Neutrophil (primary cell): ENCODE data around the gene GTF2A1.
A peak's percentile ranks its signal among the peaks of the same experiment; 100 is the strongest.

ENCODE experiments used
- H3K27ac ChIP-seq: fragments of 200-600 bp; sonication (generic); 2 replicates; pipeline ENCODE4 v1.5.1; 2016; ENCODE audit warnings: mild to moderate bottlenecking, moderate library complexity
- H3K27me3 ChIP-seq: fragments of 200-600 bp; sonication (generic); 2 replicates; pipeline ENCODE4 v1.6.0; 2016; ENCODE audit warnings: mild to moderate bottlenecking
- H3K36me3 ChIP-seq: fragments of 200-600 bp; sonication (generic); 2 replicates; pipeline ENCODE4 v1.5.1; 2017
- H3K4me1 ChIP-seq, 2 experiments: fragments of 200-600 bp in 1 of 2; sonication (generic) in 1 of 2; 1 replicate in 1 of 2; 2 replicates in 1 of 2; pipeline versions ENCODE4 v1.5.1 to v1.6.1; 2013 to 2016; ENCODE audit warnings: low read depth in 1 of 2, low read length in 1 of 2, mild to moderate bottlenecking in 1 of 2, moderate library complexity in 1 of 2; ENCODE audit not compliant: control insufficient read depth in 1 of 2, insufficient read depth in 1 of 2
- H3K4me3 ChIP-seq, 2 experiments: fragments of 200-600 bp in 1 of 2; sonication (generic) in 1 of 2; 1 replicate in 1 of 2; 2 replicates in 1 of 2; pipeline ENCODE4 v1.5.1; 2013 to 2016; ENCODE audit warnings: low read depth in 1 of 2, low read length in 1 of 2, mild to moderate bottlenecking in 1 of 2, moderate library complexity in 1 of 2
- H3K9me3 ChIP-seq: fragments of 200-600 bp; sonication (generic); 2 replicates; pipeline ENCODE4 v1.5.1; 2016
- TF ChIP-seq, protein P1 (sequence below): fragments of 200-600 bp; sonication (generic); IDR thresholded peaks from 2 replicates; pipeline ENCODE4 v1.5.1; 2016; ENCODE audit warnings: antibody characterized with exemption

The GTF2A1 gene

DNA sequence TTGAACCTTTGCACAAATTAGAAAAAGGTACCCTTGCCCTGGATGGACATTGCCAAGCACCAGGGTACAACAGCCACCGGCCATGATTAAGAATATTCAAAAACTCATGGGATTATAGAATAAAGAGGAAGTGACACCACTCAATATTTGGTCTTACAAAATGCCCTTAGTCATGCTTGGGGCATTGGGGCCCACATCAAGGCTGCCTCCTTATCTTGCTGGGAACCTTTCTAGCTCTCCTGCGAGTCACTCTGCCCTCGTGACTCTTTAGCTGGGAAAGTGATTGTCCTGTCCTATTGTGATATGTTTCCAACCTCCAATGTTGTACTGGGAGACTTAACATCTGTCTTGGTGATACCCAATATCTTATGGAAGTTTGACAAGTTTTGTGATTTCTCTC lies 57.8 kb downstream of the GTF2A1 start:
- peak overlapping the region; percentile 72 for H3K27ac ChIP-seq

DNA sequence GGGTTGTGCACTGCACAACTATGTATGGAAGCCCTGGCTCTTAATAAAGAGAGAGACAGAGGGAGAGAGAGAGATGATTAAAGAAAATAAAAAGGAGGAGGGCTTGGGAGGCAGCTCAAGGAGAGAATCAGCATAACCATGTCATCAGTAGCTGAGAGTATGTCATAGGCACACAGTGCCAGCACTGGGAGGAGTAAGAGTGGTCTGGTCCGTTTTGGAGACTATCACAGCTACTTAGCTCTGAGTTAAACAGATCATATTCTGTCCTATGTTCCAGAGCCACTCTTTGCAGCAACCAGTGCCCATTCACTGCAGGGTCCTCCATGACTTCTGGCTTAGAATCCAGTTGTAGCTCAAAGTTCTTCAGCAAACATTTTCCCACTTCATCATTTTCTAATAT lies 59.0 kb downstream of the GTF2A1 start:
- Histone ChIP-seq H3K36me3 (no peaks in the 10 kb centered on the region), H3K27me3 (no peaks in the 10 kb centered on the region), H3K9me3 (no peaks in the 10 kb centered on the region), H3K4me1 (peaks cover 61 to 62% of the 10 kb centered on the region in 2 experiments), H3K4me3 (no peak overlapping the region), H3K27ac (peak overlapping the region; percentile 72)
- TF ChIP-seq, protein P1, sequence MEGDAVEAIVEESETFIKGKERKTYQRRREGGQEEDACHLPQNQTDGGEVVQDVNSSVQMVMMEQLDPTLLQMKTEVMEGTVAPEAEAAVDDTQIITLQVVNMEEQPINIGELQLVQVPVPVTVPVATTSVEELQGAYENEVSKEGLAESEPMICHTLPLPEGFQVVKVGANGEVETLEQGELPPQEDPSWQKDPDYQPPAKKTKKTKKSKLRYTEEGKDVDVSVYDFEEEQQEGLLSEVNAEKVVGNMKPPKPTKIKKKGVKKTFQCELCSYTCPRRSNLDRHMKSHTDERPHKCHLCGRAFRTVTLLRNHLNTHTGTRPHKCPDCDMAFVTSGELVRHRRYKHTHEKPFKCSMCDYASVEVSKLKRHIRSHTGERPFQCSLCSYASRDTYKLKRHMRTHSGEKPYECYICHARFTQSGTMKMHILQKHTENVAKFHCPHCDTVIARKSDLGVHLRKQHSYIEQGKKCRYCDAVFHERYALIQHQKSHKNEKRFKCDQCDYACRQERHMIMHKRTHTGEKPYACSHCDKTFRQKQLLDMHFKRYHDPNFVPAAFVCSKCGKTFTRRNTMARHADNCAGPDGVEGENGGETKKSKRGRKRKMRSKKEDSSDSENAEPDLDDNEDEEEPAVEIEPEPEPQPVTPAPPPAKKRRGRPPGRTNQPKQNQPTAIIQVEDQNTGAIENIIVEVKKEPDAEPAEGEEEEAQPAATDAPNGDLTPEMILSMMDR = no peak

More for the DNA sequence above, 57.8 kb downstream of the GTF2A1 start:
- H3K27me3 ChIP-seq = no peaks in the 10 kb centered on the region
- TF ChIP-seq, protein P1 = no peak
- no peaks in the 10 kb centered on the region for H3K9me3 ChIP-seq
- H3K36me3 ChIP-seq = no peaks in the 10 kb centered on the region
- H3K4me1 ChIP-seq = peaks cover 49 to 50% of the 10 kb centered on the region in 2 experiments
- H3K4me3 ChIP-seq = no peak overlapping the region

DNA sequence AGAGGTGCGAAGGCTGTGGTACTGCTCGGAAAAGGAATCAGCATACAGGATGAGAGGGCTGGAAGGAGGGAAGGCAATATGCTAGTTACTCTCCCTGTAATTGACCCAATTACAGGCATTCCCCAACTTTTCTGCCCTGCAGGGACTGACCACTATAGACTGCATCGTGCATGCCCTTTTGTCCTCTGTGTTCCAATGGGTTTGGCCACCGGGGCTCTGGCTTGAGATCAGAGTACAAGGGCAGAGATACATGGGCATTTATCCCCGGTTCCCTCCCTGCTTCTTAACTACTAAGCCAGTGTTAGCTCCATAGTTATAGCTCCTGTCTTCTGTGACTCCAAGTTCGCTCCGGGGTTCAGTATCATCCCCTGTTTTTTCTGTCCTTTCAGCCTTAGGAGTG lies 59.7 kb downstream of the GTF2A1 start:
- TF ChIP-seq, protein P1 = no peak
- Histone ChIP-seq H3K4me3 (no peak overlapping the region), H3K36me3 (no peaks in the 10 kb centered on the region), H3K9me3 (no peaks in the 10 kb centered on the region), H3K27ac (no peak overlapping the region), H3K27me3 (no peaks in the 10 kb centered on the region), H3K4me1 (peaks cover 64 to 66% of the 10 kb centered on the region in 2 experiments)

DNA sequence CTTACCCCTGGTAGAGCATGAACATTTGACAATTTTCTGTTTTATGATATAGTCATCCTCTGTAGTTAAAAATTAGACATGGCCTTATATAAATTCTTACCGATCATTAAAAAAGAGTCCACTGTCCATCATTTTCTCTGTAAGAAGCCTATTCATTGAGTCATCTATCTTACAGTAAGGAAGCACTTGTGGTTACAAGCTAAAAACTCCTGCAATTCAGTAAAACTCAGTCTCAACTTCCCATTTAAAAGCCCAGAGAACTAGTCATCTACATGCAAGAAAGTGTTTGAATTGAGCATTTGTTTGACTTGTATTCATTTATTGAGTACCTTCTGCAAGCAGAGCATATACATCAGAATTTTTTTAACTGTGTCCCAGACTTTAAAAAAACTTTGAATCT lies 63.3 kb downstream of the GTF2A1 start:
- Histone ChIP-seq H3K36me3 (no peaks in the 10 kb centered on the region), H3K27ac (peak overlapping the region; percentile 57), H3K9me3 (no peaks in the 10 kb centered on the region), H3K27me3 (no peaks in the 10 kb centered on the region), H3K4me3 (no peak overlapping the region), H3K4me1 (peaks cover 35 to 38% of the 10 kb centered on the region in 2 experiments)
- TF ChIP-seq, protein P1 = no peak

DNA sequence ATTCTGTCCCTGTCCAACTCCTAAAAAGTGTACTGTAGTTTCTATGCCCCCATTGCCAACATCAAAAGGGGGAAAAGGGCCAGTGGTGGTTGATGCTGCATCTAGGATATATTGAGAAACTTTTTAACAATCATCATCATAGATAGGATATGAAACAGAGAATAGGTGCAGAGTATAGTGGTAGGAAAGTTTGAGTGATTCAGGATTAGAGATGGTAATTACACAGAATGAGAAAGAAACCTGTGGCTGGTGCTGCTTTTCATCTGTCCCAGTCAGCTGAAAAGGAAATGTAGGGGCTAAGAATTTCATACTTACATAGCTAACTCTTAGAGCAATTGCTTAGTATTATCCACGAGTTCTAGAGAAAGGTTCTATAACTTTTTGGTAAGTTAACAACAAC lies 67.6 kb downstream of the GTF2A1 start:
- no peaks in the 10 kb centered on the region for H3K9me3 ChIP-seq
- no peaks in the 10 kb centered on the region for H3K27me3 ChIP-seq
- H3K4me1 ChIP-seq = peaks cover 32 to 45% of the 10 kb centered on the region in 2 experiments
- H3K4me3 ChIP-seq = no peak overlapping the region
- TF ChIP-seq, protein P1 = no peak
- no peak overlapping the region for H3K27ac ChIP-seq
- no peaks in the 10 kb centered on the region for H3K36me3 ChIP-seq

DNA sequence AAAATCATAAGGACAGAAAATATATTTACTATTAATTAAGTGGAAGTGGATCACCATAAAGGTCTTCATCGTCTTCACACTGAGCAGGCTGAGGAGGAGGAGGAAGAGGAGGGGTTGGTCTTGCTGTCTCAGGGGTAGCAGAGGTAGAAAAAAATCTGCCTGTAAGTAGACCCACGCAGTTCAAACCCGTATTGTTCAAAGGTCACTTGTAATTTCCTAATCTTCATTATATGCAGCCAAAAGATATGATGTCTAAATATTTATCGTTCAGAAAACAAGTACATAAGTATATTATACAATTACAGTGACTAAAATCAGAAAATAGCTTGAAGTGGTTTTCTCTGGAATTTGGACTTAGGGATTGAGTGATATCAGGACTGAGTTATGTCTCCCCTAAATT lies 72.1 kb downstream of the GTF2A1 start:
- H3K27me3 ChIP-seq = no peaks in the 10 kb centered on the region
- H3K4me3 ChIP-seq = no peak overlapping the region
- TF ChIP-seq, protein P1 = no peak
- peaks cover 16 to 27% of the 10 kb centered on the region in 2 experiments for H3K4me1 ChIP-seq
- H3K9me3 ChIP-seq = no peaks in the 10 kb centered on the region
- H3K36me3 ChIP-seq = no peaks in the 10 kb centered on the region
- no peak overlapping the region for H3K27ac ChIP-seq
